ENCODE measurements around the gene NRIP3.

The NRIP3 gene

GRCh38 chr11:9003573-9004182, at the start of gene NRIP3:
NRIP3 (minus strand) TSS chr11:9004001; CDS start chr11:9003935, 66 bp downstream.
- no peak for DNase-seq (ENCODE audit: low spot score)

DNA sequence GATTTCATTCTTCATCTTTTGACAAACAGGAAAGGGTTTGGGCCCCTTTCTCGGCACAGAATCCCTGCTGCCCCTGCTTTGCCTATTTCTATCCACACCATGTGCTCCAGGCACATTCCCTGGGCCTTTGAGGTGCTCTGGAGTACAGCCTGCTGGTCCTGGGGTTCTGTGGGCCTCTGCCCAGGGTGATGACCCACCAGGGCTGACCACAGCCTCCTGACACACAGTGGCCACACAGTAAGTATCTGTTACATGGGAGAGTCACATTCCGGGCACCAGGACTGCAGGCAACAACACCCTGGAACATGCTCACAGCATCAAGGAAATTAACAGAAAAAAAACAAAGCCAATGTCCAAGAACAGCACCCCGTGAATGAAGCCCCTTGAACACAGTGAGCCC, 48.5 kb upstream of the NRIP3 start:
- DNase-seq (ENCODE audit: low spot score), result no peak

GRCh38 chr11:9049959-9050358, 46.2 kb upstream of the NRIP3 start:
- DNase-seq (ENCODE audit: low spot score), result no peak

DNA sequence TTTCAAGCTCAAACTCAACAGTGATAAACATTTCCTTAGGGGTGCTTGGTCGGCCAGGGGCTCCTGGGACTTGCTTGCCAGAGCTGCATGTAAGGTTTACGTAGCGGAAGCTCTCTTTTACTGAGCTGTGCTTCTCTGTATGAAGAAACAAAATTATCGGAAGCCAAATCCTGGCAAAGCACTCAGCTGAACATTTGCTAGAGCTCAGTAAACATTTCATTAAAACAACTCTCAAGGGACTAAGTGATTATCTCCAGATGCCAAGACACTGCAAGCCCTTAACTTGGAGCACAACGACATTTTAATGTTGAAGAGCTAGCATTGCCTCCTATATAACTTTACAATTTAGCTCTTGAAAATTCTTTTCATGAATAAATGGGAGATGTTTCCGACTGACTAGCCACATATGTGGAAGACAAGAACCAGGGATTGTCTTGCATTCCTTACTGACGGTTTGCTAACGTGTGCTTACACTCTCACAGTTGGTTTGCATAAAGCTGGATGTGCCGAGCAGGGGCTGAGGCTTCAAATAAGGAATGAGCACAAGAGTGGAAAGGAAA, 44.2 kb upstream of the NRIP3 start:
- DNase-seq (ENCODE audit: low spot score), result no peak

- DNase-seq (ENCODE audit: low spot score), result no peak
Observed at GRCh38 chr11:9046481-9046880, 42.7 kb upstream of the NRIP3 start.

DNA sequence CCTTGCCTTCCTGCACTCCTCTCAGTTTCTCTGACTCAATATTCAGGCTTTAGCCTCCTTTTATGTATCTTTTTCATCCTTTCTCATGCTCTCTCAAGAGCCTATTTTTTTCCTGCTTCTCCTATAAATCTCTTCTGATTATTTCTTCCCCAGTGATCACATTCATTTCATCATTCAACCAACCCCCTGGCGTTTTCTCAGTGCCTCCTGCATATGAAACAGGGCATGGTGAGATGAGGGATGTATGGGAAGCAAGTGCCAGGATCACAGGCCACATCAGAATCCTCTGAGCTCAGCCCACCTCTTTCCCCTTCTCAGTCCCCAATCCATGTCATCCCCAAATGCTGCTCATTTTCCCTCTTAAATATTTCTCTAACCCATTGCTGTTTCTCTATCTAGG, 38.7 kb upstream of the NRIP3 start:
- no peak for DNase-seq (ENCODE audit: low spot score)

GRCh38 chr11:9041747-9042146, 37.9 kb upstream of the NRIP3 start:
- DNase-seq (ENCODE audit: low spot score), result no peak

DNA sequence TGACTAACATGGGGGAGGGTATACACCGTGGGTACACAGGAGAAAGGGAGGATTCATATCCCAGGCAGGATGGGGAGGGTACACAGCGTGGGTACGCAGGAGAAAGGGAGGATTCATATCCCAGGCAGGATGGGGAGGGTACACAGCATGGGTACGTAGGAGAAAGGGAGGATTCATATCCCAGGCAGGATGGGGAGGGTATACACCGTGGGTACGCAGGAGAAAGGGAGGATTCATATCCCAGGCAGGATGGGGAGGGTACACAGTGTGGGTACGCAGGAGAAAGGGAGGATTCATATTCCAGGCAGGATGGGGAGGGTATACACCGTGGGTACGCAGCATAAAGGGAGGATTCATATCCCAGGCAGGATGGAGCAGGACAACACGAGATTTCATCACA, 36.6 kb upstream of the NRIP3 start:
- no peak for DNase-seq (ENCODE audit: low spot score)

GRCh38 chr11:9039863-9040262, 36.1 kb upstream of the NRIP3 start:
- no peak for DNase-seq (ENCODE audit: low spot score)

GRCh38 chr11:9039198-9039597, 35.4 kb upstream of the NRIP3 start:
- DNase-seq (ENCODE audit: low spot score), result peak; percentile 29

- no peak for DNase-seq (ENCODE audit: low spot score)
Observed at GRCh38 chr11:9038541-9038940, 34.7 kb upstream of the NRIP3 start.

- DNase-seq (ENCODE audit: low spot score), result no peak
Observed at GRCh38 chr11:9037963-9038362, 34.2 kb upstream of the NRIP3 start.

GRCh38 chr11:9037046-9037780, 33.4 kb upstream of the NRIP3 start:
- no peak for DNase-seq (ENCODE audit: low spot score)

GRCh38 chr11:9030601-9031000, 26.8 kb upstream of the NRIP3 start:
- no peak for DNase-seq (ENCODE audit: low spot score)

DNA sequence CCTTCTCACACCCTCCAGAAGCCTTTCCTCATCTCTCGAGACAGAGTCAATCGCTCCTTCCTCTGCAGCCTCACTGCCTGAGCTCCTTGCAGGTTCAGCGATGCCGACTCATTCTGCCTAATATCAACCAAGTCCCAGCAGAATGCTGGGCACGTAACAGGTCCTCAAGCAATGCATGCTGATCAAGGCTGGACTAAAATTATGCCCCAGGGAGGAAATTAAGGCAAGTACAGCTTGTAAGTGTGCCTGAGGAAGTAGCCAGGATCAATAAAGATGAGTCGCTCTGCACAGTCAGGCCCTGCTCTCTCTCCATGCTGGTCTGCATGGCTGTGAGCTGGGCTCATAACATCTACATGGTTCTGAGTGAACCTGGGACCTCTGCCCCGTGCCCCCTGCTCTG, 25.6 kb upstream of the NRIP3 start:
- DNase-seq (ENCODE audit: low spot score), result no peak

DNA sequence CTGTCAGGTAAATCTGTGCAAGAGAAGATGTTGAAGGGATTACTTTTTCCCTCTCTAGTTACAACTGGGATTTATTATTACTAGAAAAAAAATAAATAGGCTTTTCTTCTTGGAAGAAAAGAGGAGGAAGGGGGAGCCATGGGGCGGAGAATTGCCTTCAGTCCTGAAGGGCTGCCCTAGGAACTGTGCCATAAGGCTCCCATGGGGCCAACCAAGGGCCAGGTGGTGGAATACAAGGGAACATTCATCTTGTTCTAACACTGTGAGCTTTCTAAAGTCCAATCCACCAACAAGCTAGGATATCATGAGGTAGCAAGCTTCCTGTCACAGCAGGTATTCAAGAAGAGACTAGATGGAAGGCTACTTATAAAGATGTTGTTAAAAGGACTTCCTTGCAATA, 24.8 kb upstream of the NRIP3 start:
- no peak for DNase-seq (ENCODE audit: low spot score)

DNA sequence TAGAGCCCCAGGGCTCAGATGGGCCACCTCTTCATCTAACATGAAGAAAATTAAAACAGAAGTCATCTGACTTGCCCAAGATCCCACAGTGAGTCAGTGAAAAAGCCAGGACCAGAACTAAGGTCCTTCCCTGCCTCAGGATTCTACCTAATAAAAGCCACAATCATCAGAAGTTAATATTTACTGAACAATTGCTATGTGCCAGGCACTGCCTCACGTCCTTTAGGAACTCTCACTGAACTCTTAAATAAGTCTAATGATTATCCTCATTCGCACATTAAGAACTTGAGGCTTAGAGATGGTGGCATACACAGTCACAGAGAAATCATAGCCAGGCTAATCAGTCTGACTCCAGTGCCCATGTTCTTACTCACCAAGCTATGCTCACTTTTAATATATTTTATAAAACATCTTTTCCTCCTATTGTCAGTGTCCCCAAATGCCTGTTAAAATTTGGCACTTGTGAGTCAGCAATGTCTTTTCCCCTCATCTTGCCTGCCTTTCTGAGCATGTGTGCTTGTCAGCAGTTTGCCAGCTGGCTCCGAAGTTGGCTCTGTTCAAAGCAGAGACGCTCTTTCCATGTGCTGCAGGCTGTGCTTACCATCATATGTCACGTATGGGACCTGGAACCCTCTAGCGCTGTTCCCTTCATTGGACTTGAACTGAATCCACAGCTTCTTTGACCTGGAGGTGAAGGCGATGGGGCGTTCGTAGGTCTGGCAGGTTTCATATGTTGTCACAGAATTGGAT, 21.5 kb upstream of the NRIP3 start:
- no peak for DNase-seq (ENCODE audit: low spot score)

- no peak for DNase-seq (ENCODE audit: low spot score)
Observed at GRCh38 chr11:9022961-9023680, 19.3 kb upstream of the NRIP3 start.

DNA sequence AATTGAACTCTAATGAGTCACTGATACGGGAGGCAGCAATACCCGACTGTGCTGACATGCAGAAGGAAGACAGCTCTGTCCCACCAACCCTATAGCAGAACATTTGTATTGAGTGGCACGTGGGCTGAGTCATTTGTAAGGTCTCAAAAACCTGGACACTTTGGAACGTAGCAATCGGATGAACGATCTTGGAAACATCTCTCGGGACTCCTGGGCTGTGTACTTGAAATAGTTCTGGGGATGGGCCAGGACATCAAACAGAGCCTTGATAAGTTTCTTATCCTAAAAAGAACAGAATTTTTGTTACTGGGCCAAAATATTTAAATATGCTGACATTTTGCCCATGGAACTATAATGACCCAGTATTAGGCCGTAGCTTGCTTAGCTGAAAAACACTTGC, 17.1 kb upstream of the NRIP3 start:
- no peak for DNase-seq (ENCODE audit: low spot score)

DNA sequence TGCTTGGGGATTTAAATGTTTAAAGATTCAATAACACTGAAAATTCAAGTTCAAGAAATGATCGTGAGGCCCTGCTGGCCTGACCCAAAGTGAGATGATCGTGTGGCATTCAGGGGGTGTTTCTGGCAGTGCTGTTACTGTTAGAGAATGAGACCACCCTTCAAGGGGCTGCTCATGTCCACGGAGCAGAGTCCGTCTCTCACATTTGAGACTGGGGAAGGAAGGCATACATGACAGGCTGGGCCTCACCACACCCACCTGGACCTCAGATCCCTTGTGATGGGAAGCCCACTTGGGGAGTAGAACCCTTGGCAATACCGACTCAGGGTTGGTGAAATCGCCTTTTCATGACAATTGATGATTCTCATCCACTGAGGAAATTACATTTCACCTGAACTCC, 16.1 kb upstream of the NRIP3 start:
- no peak for DNase-seq (ENCODE audit: low spot score)

GRCh38 chr11:9017773-9018172, 14.0 kb upstream of the NRIP3 start:
- DNase-seq (ENCODE audit: low spot score), result no peak

GRCh38 chr11:9016916-9017642, 13.3 kb upstream of the NRIP3 start:
- DNase-seq (ENCODE audit: low spot score), result no peak

Measured in RKO (cell line).